Activated CD4-positive, alpha-beta T cell treated with anti-CD3 and anti-CD28 coated beads, Interleukin-2, Interleukin-6, amounts not matched to agents 100 ng/mL and 50 ng/mL, durations not matched to agents 16 hours and 8 hours (primary cell): ENCODE data around the gene SRPRB.

Source experiments
- DNase-seq: peaks from one replicate; pipeline ENCODE4 v3.0.0-alpha.2; 2020

Gene SRPRB

GRCh38 chr3:133828576-133829309 is 23.1 kb downstream of the SRPRB start:
- DNase-seq: no peak

GRCh38 chr3:133829310-133829707 is 23.7 kb downstream of the SRPRB start:
- no peak for DNase-seq

- no peak for DNase-seq
Measured at GRCh38 chr3:133830071-133830470, 24.5 kb downstream of the SRPRB start.

GRCh38 chr3:133831966-133832801 is 26.6 kb downstream of the SRPRB start:
- DNase-seq: no peak

GRCh38 chr3:133832802-133833144 is 27.2 kb downstream of the SRPRB start:
- DNase-seq: no peak

- DNase-seq: no peak
Measured at GRCh38 chr3:133833267-133833666, 27.7 kb downstream of the SRPRB start.

- DNase-seq: no peak
Measured at GRCh38 chr3:133833880-133834620, 28.4 kb downstream of the SRPRB start.

- DNase-seq: no peak
Measured at GRCh38 chr3:133834621-133835417, 29.2 kb downstream of the SRPRB start.

GRCh38 chr3:133835418-133835743 is 29.8 kb downstream of the SRPRB start:
- no peak for DNase-seq

- no peak for DNase-seq
Measured at GRCh38 chr3:133835961-133836360, 30.3 kb downstream of the SRPRB start.

GRCh38 chr3:133836497-133837158 is 31.0 kb downstream of the SRPRB start:
- DNase-seq: no peak

- no peak for DNase-seq
Measured at GRCh38 chr3:133837487-133838295, 32.1 kb downstream of the SRPRB start.

- DNase-seq: no peak
Measured at GRCh38 chr3:133838296-133838789, 32.7 kb downstream of the SRPRB start.

- DNase-seq: no peak
Measured at GRCh38 chr3:133838916-133839800, 33.5 kb downstream of the SRPRB start.

- DNase-seq: no peak
Measured at GRCh38 chr3:133840055-133840737, 34.6 kb downstream of the SRPRB start.

GRCh38 chr3:133840767-133841166 is 35.2 kb downstream of the SRPRB start:
- DNase-seq: no peak

- DNase-seq: no peak
Measured at GRCh38 chr3:133841196-133841595, 35.6 kb downstream of the SRPRB start.

GRCh38 chr3:133842158-133842557 is 36.5 kb downstream of the SRPRB start:
- DNase-seq: no peak

- no peak for DNase-seq
Measured at GRCh38 chr3:133843634-133844033, 38.0 kb downstream of the SRPRB start.

GRCh38 chr3:133845127-133845526 is 39.5 kb downstream of the SRPRB start:
- no peak for DNase-seq
